Anterior cingulate cortex (tissue), 58 donors: Measurements from ENCODE around the gene TNS4.
A peak's percentile ranks its signal among the peaks of the same experiment; 100 is the strongest.

ENCODE experiments used
- DNase-seq, 58 donors: peaks; one replicate each; lab custom pipeline; 2025; lab: John Stamatoyannopoulos, UW

Gene TNS4

DNA sequence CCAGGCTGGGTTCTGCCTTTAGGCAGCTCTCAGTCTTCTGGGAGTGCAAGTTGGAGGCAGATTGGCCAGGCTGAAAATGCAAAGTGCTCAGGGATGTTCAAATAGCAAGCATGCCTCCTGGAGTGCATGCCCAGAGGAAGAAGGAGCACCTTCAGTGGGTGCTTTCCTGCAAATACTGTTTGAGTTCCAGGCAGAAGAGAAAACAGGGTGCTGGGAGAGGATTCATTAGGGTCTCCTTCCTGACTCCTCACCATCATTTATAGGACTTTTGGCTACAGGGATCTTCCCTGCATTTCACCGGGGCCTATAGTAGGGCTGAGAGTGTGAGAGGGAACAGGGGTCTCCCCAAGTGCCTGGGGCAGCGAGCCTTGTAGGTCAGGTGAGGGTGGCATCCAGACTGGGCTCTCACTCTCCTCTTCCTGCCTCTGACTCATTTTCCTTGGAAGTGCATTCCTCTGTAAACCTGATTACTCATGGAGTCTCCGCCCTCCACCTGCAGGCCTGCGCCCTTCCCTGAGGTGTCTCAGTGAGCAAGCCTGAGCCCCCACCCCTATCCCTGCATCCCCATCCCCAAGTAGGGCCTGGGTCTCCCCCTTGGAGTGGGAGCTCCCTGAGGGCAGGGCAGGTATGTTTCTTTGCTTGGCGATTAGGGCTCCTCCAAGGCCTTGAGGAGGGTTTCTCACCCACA, 17.1 kb upstream of the TNS4 start:
- DNase-seq, result no peak

DNA sequence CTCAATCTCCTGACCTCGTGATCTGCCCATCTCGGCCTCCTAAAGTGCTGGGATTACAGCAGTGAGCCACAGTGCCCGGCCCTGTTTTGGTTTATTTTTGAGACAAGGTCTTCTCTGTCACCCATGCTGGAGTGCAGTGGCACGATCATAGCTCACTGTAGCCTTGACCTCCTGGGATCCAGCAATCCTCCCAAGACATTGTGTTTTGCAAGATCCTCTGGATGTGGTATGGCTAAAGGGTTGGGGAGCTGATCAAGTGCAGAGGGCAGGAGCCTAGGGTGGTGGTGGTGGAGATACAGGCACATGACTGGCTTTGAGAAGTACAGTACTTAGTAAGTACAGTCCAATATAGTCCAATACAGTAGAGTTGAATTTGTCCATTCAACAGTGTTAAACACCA, 16.6 kb upstream of the TNS4 start:
- no peak for DNase-seq

DNA sequence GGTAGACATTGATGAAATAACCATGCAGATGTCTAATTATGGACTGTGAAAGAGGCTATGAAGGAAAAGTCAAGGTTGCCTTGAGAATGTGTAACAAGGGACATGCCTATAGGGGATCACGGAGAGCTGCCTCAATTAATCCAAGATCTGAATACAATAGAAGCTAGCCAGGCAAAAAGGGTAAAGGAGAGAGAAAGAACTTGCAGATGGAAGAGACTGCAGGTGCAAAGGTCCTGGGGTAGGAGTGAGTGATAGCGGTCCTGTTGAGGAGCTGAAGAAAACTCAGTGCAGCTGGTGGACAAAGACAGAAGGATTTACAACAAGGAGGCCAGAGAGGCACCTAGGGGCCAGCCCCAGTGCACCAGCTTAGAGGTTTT, 15.9 kb upstream of the TNS4 start:
- no peak for DNase-seq

DNA sequence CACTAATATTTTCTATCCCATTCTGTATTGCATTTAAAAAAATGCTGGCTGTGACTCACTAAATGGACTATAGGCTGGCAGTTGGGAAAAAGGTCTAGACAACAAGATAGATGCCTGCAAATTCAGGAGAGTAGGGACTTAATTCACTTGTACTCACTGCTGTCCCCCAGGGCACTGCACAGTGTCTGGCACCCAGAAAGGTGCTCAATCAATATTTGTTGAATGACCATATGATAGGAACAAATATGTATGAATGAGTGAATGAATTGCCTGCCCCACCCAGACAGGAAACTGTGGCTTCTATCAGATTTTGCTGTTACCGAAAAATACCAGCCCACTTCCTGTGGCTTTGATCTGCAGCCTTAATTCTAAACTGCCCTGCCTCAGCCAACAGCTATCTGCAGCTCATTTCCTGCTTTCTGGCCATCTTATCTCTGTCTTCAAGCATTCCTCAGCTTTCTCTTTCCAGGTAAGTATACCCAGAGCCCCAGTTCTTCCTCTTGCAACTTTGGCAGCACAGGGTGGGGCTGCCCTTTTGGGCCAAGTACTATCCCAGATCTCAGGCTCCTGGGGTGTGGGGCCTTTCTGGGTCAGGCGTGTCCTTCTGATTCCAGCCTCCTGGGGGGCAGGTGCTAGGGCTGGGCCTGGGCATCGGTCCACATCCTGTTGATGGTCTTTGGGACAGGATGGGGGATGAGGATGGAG, 15.3 kb upstream of the TNS4 start:
- DNase-seq, result no peak

DNA sequence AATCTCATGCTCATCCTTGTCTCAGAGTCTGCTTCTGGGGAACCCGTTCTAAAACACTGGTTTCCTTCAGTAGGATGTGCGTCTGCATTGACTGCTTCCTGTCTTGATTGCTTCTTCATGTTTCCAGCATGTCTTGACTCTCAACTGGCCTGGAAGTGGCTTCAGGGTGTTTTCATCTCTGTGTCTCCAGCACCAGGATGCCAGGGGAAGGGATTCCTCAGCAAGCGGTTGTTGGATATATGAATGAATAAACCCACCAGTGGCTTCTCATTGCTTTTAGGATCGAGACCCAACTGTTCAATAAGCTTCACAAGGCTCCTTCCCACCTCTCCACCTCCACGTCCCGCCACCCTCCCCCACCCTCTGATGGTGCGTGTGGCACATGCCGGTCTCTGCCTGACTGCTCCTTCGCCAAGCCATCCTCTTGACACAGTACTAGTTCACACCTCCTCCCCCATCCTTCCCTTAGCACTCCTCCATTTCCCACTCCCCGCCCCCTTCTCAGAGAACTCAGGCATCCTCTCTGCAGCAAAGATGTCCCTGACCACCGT, 14.1 kb upstream of the TNS4 start:
- no peak for DNase-seq

DNA sequence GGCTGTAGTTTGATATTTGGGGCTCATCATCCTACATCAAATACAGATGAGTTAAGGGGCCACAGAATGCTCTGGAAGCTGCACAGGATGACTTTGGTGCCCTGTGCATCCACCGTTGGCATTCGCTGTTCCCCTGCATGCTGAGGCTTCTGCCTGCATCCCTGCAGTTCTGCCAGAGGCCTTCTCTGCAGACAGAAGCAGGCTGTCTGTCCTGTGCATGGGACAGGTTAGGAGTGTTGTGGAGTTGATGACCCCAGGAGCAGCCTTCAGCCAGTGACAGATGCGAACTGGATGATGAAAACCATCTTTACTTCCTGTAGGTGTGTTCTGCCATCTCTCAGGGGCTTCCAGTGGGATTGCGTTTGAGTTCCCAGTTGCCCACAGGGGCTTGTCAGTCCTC, 13.6 kb upstream of the TNS4 start:
- no peak for DNase-seq

DNA sequence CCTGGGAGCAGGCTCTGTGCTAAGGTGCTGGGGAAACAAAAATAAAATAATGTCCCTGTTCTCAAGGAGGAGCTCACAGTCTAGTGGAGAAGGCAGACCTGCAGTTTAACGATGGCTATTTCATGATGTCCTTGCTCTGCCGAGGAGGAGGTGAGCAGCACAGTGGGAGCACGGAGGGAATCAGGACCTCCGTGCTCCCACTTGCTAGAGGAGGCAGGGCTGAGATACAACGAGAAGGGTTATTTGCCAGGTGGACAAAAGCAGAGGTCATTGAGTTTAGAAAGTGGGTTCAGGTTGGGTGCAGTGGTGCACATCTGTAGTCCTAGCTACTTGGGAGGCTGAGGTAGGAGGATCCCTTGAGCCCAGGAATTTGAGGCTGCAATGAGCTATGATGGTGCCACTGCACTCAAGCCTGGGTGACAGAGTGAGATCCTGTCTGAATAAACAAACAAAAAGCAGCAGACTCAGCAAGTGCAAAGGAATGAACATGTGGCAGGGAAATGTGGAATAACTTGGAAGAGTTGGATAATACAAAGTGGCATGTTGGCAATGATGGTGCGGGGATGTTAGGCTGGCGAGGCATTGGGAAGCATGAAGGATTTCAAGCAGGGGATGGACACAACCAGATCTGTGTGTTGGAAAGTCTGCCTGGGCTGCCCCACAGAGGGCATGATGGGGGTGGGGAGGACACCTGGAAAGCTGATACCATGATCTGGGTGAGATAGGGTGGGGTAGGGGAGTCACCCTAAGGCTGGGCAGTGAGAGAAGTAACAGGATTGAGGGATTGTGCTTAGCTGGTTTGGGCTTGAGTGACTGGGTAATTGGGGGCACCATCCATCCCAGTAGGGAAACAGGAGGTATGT, 12.8 kb upstream of the TNS4 start:
- DNase-seq, result no peak

DNA sequence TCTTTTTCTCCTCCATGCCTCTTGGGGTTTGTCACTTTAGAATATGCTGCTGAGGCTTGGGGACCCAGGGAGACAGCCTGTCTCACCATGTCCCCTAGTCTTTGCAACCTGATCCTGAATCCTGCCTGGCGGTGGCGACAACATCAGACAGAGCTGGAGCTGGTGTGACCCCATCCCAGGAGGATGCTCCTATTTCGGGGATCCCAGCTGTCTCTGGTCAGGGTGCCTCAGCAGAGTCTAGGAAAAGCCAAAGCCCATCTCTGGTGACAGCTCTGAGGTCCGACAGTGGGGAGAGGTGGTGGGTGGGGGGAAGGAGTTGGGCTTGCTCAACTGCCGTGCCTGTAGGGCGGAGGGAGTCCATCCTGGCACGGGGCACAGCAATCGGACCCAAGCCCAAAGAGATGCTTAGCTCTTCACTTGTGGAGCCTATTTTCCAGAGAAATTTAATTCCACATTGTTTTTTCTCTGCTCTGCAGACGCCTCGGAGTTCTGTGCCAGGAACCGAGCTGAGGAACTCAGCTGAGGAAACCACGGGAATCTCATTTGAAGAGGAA, 10.3 kb upstream of the TNS4 start:
- no peak for DNase-seq

DNA sequence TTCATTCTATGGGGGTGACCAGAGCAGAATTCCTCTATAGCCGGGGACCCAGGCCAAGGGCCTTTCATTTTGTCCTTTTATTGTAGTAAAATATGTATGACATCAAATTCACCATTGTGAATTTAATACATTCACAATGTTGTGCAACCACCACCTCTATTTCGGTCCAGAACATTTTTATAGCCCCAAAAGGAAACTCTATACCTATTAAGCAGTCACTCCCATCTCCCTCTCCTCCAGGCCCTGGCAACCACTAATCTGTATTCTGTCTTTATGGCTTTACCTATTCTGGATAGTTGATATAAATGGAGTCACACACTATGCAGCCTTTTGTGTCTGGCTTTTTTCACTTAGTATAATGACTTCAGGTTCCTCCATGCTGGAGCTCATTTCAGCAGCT, 9.7 kb upstream of the TNS4 start:
- DNase-seq, result no peak

DNA sequence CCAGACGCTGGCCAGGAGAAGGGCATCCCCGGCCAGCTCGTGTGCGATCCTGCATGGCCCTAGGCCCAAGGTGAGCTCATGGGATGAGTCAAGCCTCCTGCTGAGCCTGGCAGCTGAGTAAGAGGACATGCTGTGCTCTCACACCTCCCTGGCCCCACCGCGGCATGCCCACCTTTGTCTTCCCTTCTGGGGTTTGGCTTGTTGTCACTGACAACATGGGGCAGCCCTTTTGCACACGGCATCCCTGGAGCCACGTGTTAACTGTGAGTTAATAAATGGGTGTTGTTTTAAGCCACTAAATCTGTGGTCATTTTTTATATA, 8.9 kb upstream of the TNS4 start:
- no peak for DNase-seq

DNA sequence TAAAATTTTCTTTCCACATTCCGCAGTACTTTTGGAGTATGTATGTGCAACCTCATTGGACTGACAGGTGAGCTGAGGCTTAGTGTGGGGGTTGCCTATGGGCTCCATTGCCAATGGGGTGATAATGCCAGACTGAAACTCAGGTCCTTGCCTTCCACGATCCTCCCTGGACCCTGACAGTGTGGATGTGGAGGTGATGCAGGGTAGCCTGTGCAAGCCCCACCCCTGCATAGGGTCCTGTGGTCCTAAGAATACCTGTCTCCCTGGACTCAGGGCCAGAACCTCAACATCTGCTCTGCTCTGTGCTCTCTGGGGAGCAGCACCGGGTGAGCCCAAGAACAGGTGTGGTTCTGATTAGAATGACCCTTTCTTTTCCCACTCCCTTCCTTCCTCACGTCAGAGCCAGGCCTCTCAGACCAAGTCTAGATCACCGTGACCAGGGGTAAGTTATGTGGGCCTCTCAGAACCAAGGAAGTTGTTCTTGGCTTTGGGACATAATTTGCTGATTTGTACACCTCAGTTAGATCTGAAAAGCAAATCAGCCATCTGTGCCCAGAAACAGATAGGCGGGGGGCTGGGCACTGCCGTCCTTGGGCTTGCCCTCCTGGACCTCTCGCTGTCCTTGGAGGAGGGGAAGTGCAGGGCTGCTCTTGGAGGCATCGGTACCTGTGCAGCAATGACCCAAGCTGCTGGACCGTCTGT, 8.4 kb upstream of the TNS4 start:
- DNase-seq, result no peak

DNA sequence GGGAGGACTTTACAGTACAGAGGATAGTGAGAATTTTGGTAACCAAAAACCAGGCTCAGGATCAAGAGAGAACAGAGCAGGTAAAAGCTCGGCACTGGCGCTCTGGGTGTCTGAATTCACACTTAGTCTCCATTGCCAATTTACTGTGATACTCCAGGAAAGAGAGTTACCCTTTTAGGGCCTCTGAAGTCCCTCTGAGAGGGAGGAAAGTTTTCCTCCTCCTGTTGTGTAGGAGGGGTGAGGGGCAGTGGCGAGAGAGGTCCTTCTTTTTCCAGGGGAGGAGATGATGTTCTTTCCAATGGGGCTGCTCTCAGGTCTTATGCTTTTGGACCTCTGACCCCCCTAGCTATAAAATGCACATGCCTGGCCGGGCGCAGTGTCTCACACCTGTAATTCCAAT, 5.4 kb upstream of the TNS4 start:
- no peak for DNase-seq

DNA sequence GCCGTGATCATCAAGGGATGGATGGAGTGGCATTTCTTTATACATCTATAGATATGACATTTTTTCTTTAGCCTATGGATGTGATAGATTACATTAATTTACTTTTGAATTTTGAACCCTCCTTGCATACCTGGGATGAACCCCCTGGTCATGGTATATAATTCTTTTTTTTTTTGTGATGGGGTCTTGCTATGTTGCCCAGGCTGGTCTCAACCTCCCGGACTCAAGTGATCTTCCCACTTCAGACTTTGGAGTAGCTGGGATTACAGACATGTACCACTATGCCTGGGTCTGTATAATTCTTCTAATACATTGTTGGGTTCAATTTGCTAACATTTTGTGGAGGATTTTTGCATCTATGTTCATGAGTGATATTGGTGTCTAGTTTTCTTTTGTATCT, 1.7 kb upstream of the TNS4 start:
- no peak for DNase-seq

DNA sequence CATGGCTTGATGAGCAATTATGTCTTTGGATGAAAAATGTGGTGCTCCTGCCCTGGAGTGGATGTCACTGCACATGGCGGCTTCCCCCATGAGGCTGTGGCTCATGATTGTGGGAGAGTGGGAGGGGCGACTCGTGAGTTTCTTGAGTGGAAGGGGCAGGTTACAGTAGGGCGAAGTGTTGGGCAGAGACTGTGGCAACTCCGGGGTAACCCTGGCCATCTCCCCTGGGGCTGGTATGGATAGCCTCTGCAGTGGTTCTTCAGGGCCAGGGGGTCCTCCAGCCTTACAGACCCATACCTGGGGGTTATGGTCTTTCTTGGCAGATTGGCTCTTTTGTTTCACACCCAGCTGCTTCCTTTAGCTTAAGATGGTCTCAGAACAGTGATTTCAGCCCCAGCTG, 1.3 kb upstream of the TNS4 start:
- DNase-seq, result no peak

DNA sequence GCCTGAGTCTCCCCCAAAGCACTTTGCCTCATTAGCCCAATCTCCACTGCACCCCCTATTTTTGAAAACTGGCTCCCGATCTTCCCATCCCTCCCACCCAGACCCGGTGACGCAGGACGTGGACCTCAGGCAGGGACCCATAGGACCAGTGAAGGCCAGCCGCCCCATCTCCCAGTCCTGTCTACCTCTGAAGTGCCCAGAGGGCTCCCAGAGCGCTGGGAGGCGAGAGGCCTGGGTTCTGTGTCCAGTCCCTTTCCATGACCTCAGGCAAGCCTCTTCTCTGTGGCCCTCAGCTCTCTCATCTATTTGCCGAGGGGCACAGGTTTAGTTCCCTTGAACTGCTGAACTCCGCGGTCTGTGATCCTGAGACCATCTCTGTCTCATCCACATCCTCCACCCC, 714 bp downstream of the TNS4 start:
- no peak for DNase-seq

DNA sequence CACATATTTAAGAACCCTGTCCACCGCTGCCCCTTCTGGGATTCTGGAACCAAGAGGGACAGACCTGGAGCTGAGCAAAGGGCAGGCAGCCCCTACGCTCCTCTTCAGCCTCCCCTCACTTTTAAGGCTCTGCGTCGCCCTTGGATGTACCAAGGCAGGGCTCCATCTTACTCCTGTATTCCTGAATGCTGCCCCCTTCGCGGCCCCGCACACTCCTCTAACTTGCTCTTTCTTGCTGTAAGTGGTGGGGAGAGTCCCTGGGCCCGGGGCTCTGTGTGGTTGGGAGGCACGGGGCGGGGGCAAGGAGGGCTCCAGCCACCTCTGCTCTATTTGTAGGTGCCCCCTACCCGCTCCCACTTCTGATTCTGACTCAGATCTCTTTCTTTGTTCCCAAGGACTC, 1.2 kb downstream of the TNS4 start:
- no peak for DNase-seq

DNA sequence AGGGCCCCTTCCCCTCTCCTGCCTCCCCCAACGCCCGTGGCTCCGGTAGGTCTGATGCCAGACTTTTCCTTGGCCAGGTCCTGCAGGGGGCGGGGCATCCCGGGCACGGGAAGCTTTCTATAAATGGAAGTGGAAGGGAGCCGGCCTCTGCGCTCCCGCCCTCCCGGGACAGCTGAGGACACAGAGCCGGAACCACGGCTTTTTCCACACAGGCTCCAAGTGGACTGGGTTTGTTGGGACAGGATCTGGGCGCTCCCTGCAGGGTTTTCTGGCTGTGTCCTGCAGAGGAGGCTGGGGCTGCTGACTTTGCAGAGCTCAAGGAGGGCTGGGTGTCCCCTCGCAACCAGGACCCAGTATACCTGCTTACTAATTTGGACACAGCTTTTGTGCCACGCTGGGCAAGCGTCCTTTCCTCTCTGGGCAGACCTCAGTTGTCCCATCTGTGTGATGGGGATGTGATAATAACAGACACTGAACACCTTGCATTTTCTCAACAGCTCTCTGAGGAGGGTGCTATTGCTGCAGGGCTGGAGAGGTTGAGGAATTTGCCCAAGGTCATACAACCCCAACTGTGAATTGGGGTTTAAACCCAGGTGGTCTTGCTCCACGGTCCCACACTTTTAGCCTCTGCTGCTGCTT, 1.8 kb downstream of the TNS4 start:
- peak in 41 of 58 donors; percentile 3 to 64 (median 29) for DNase-seq

DNA sequence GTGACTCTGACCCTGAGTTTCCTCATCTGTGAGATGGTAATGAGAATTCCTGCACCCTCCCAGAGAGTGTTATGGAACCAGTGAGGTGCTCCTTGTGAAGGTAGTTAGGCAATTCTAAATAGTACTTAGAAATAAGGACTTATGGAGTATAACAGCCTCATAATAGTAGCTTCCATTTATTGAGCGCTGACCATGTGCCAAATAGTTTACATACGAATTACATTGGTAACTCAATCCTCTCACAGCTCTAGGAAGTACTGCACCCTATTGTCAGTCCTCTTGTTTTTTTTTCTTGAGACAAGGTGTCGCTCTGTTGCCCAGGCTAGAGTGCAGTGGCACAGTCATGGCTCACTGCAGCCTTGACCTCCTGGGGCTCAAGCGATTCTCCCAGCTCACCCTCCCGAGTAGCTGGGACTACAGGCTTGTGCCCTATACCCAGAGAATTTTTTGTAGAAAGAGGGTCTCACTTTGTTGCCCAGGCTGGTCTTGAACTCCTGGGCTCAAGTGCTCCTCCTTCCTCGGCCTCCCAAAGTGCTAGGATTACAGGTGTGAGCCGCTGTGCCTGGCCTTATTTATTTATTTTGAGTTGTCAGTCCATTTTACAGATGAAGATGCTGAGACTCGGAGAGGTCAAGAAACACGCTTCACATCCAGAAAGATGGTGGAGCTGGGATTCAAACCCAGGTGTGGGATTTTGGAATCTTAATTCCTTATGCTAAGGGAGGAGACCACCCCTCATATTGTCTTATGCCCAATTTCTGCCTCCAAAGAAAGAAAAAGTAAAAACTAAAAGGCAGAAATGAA, 2.9 kb downstream of the TNS4 start:
- no peak for DNase-seq

DNA sequence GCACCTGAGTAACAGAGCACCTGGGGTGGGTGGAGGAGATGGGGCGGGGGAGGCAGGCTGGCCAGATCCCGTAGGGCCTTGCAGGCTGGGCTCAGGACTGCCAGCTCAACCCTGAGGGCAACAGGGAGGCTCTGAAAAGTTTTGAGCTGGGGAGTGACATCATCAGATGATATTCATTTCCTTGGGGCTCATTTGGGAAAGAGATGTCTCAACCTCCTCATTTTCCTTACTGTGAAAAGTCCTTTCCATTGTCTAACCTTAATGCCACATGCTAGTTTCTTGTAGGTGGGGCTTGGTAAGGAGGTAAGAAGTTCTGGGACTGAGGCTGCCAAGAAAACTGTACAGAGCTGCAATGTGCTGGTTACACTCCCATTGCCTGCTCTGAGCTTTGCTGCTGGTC, 3.7 kb downstream of the TNS4 start:
- DNase-seq, result no peak
